Measurements from ENCODE around the gene AP1S1. TPM values are rescaled to one million over a fixed set of nuclear protein-coding genes. Genes with fewer than 3 reads are reported as not detected.
"Not testable (repeated sequence)": the region's sequence is repeated elsewhere in the genome, so short reads cannot be mapped to it uniquely, and the experiment has no call there.

AP1S1 gene
- total RNA-seq, 1 donor, result 101 TPM

- Histone ChIP-seq H3K79me2 (ENCODE audit: insufficient read depth, low read length) (no peaks in the 10 kb centered on the region), H3K4me1 (ENCODE audit: insufficient read depth, low read length) (peaks cover 38% of the 10 kb centered on the region), H4K20me1 (ENCODE audit: insufficient read depth, low read length) (no peaks in the 10 kb centered on the region), H3K4me3 (ENCODE audit: insufficient read depth, low read length) (no peak overlapping the region), H3K27ac (ENCODE audit: low read depth, low read length) (peak overlapping the region; percentile 53), H3K36me3 (ENCODE audit: insufficient read depth, low read length) (no peaks in the 10 kb centered on the region), H3K4me2 (ENCODE audit: insufficient read depth, low read length) (no peak overlapping the region), H2AFZ (ENCODE audit: low read length) (peak overlapping the region; percentile 86), H3K9me3 (ENCODE audit: low read depth, low read length) (no peaks in the 10 kb centered on the region), H3K27me3 (ENCODE audit: insufficient read depth, low read length) (no peaks in the 10 kb centered on the region)
- no peak for TF ChIP-seq CTCF (IDR thresholded peaks at IDR 0.05; ENCODE audit: extremely low read depth, low read depth, low read length)
- peak; percentile 69 for DNase-seq (ENCODE audit: insufficient read length, low spot score, missing footprints)
These were observed 42.0 kb upstream of the AP1S1 start for GRCh38 chr7:101112233-101112632.

- H3K27me3 ChIP-seq (ENCODE audit: insufficient read depth, low read length); H3K79me2 ChIP-seq (ENCODE audit: insufficient read depth, low read length); H2AFZ ChIP-seq (ENCODE audit: low read length); H3K4me2 ChIP-seq (ENCODE audit: insufficient read depth, low read length); DNase-seq (ENCODE audit: insufficient read length, low spot score, missing footprints); H4K20me1 ChIP-seq (ENCODE audit: insufficient read depth, low read length); H3K9me3 ChIP-seq (ENCODE audit: low read depth, low read length); H3K4me3 ChIP-seq (ENCODE audit: insufficient read depth, low read length); H3K36me3 ChIP-seq (ENCODE audit: insufficient read depth, low read length): not testable (repeated sequence)
- Histone ChIP-seq H3K4me1 (ENCODE audit: insufficient read depth, low read length) (peaks cover 41% of the 10 kb centered on the region), H3K27ac (ENCODE audit: low read depth, low read length) (peak overlapping the region; percentile 53)
These were observed 41.1 kb upstream of the AP1S1 start for GRCh38 chr7:101113140-101113539.

GRCh38 chr7:101113836-101114235, 40.4 kb upstream of the AP1S1 start:
- H3K79me2 ChIP-seq (ENCODE audit: insufficient read depth, low read length), result no peaks in the 10 kb centered on the region
- no peak for DNase-seq (ENCODE audit: insufficient read length, low spot score, missing footprints)
- TF ChIP-seq CTCF (IDR thresholded peaks at IDR 0.05; ENCODE audit: extremely low read depth, low read depth, low read length), result no peak
- no peaks in the 10 kb centered on the region for H3K27me3 ChIP-seq (ENCODE audit: insufficient read depth, low read length)
- H2AFZ ChIP-seq (ENCODE audit: low read length), result peak overlapping the region; percentile 50
- H3K4me1 ChIP-seq (ENCODE audit: insufficient read depth, low read length), result peaks cover 40% of the 10 kb centered on the region
- no peaks in the 10 kb centered on the region for H3K9me3 ChIP-seq (ENCODE audit: low read depth, low read length)
- peak overlapping the region; percentile 72 for H3K27ac ChIP-seq (ENCODE audit: low read depth, low read length)
- H3K4me3 ChIP-seq (ENCODE audit: insufficient read depth, low read length), result no peak overlapping the region
- no peaks in the 10 kb centered on the region for H4K20me1 ChIP-seq (ENCODE audit: insufficient read depth, low read length)
- H3K4me2 ChIP-seq (ENCODE audit: insufficient read depth, low read length), result no peak overlapping the region
- no peaks in the 10 kb centered on the region for H3K36me3 ChIP-seq (ENCODE audit: insufficient read depth, low read length)

- peak; percentile 91 for DNase-seq (ENCODE audit: insufficient read length, low spot score, missing footprints)
- Histone ChIP-seq H3K9me3 (ENCODE audit: low read depth, low read length) (no peaks in the 10 kb centered on the region), H4K20me1 (ENCODE audit: insufficient read depth, low read length) (no peaks in the 10 kb centered on the region), H3K4me2 (ENCODE audit: insufficient read depth, low read length) (no peak overlapping the region), H3K27me3 (ENCODE audit: insufficient read depth, low read length) (no peaks in the 10 kb centered on the region), H3K27ac (ENCODE audit: low read depth, low read length) (peak overlapping the region; percentile 72), H3K79me2 (ENCODE audit: insufficient read depth, low read length) (no peaks in the 10 kb centered on the region), H3K4me1 (ENCODE audit: insufficient read depth, low read length) (peaks cover 43% of the 10 kb centered on the region), H3K4me3 (ENCODE audit: insufficient read depth, low read length) (no peak overlapping the region), H3K36me3 (ENCODE audit: insufficient read depth, low read length) (no peaks in the 10 kb centered on the region), H2AFZ (ENCODE audit: low read length) (peak overlapping the region; percentile 50)
- no peak for TF ChIP-seq CTCF (IDR thresholded peaks at IDR 0.05; ENCODE audit: extremely low read depth, low read depth, low read length)
These were observed 39.8 kb upstream of the AP1S1 start for GRCh38 chr7:101114492-101114891.

All from osteoblast (primary cell).